IMR-90 (cell line): ENCODE measurements around the gene ISCA1. TPM values are rescaled to one million over a fixed set of nuclear protein-coding genes. Genes with fewer than 3 reads are reported as not detected.

ENCODE experiments used
- ATAC-seq: fragments of 200-7000 bp; cut with Tn5 transposase; 2 replicates; pipeline ENCODE4 v1.9.1; 2020; ENCODE audit warnings: low read depth, mild to moderate bottlenecking, moderate library complexity
- BruUV-seq: library from RNA; stranded (reverse); fragments of 400-500 nt; replicated peaks from 2 replicates; lab custom pipeline; 2021; lab: Mats Ljungman, UMichigan
- CTCF ChIA-PET: fragments of 300-600 bp; formaldehyde crosslinking; extraction: SDS; loops from one replicate; lab custom pipeline; 2021; ENCODE audit warnings: antibody characterized with exemption; lab: Yijun Ruan, JAX
- POLR2A ChIA-PET: fragments of 300-600 bp; sonication (Branson Sonifier 250); formaldehyde crosslinking; loops from one replicate; lab custom pipeline; 2022; ENCODE audit warnings: antibody characterized with exemption; ENCODE audit not compliant: unreplicated experiment; lab: Charles Lee
- DNase-seq: peaks from one replicate; pipeline ENCODE4 v3.0.0; 2013
- H2AFZ ChIP-seq: replicated peaks from 2 replicates; pipeline ENCODE3; 2013; ENCODE audit warnings: low read length, mild to moderate bottlenecking; ENCODE audit not compliant: poor library complexity
- H2AK5ac ChIP-seq: 2 replicates; pipeline ENCODE4 v1.6.1; 2013; ENCODE audit warnings: low read depth, low read length, inconsistent platforms
- H2AK9ac ChIP-seq: replicated peaks from 2 replicates; pipeline ENCODE3; 2013; ENCODE audit warnings: mild to moderate bottlenecking, low read depth, low read length, moderate library complexity; ENCODE audit not compliant: poor library complexity
- H2BK120ac ChIP-seq: 2 replicates; pipeline ENCODE4 v1.6.1; 2013; ENCODE audit warnings: low read depth, low read length, inconsistent platforms
- H2BK15ac ChIP-seq: 3 replicates; pipeline ENCODE4 v1.6.1; 2013; ENCODE audit warnings: low read depth, low read length, inconsistent platforms
- H2BK20ac ChIP-seq: 2 replicates; pipeline ENCODE4 v1.6.1; 2013; ENCODE audit warnings: low read depth, mild to moderate bottlenecking, inconsistent platforms, low read length, moderate library complexity
- H2BK5ac ChIP-seq: 2 replicates; pipeline ENCODE4 v1.6.1; 2013; ENCODE audit warnings: mild to moderate bottlenecking, low read depth, low read length, inconsistent platforms; ENCODE audit not compliant: poor library complexity, severe bottlenecking
- H3K14ac ChIP-seq: replicated peaks from 2 replicates; pipeline ENCODE4 v1.6.1; 2013; ENCODE audit warnings: low read depth, low read length, inconsistent platforms
- H3K18ac ChIP-seq: 2 replicates; pipeline ENCODE4 v1.6.1; 2013; ENCODE audit warnings: low read depth, low read length, control low read depth
- H3K23ac ChIP-seq: 2 replicates; pipeline ENCODE4 v1.6.1; 2013; ENCODE audit warnings: low read depth, low read length, inconsistent platforms
- H3K27ac ChIP-seq: 2 replicates; pipeline ENCODE4 v1.5.1; 2013; ENCODE audit warnings: mild to moderate bottlenecking, control low read depth, low read length; ENCODE audit not compliant: insufficient read depth
- H3K27me3 ChIP-seq: 2 replicates; pipeline ENCODE4 v1.6.1; 2013; ENCODE audit warnings: low read length; ENCODE audit not compliant: control insufficient read depth, insufficient read depth
- H3K36me3 ChIP-seq: 2 replicates; pipeline ENCODE4 v1.6.1; 2013; ENCODE audit warnings: low read length, mixed read lengths; ENCODE audit not compliant: control insufficient read depth, insufficient read depth
- H3K4ac ChIP-seq: 2 replicates; pipeline ENCODE4 v1.6.1; 2013; ENCODE audit warnings: low read depth, low read length, inconsistent platforms
- H3K4me1 ChIP-seq: 2 replicates; pipeline ENCODE4 v1.6.1; 2013; ENCODE audit warnings: low read length, mixed read lengths; ENCODE audit not compliant: control insufficient read depth, insufficient read depth
- H3K4me2 ChIP-seq: 2 replicates; pipeline ENCODE4 v1.6.1; 2013; ENCODE audit warnings: low read depth, mild to moderate bottlenecking, control low read depth, low read length, moderate library complexity
- H3K4me3 ChIP-seq: 2 replicates; pipeline ENCODE4 v1.5.1; 2013; ENCODE audit warnings: low read depth, mild to moderate bottlenecking, control low read depth, low read length, moderate library complexity; ENCODE audit not compliant: insufficient read depth
- H3K56ac ChIP-seq: 2 replicates; pipeline ENCODE4 v1.6.1; 2013; ENCODE audit warnings: low read length, inconsistent platforms; ENCODE audit not compliant: insufficient read depth; ENCODE audit errors: extremely low read depth
- H3K79me1 ChIP-seq, 2 experiments: 2 replicates each; pipeline ENCODE4 v1.6.1; 2013; ENCODE audit warnings: low read length in 2 of 2, inconsistent platforms in 1 of 2, low read depth in 1 of 2
- H3K9ac ChIP-seq: 2 replicates; pipeline ENCODE4 v1.6.1; 2013; ENCODE audit warnings: low read depth, low read length, control low read depth
- H3K9me1 ChIP-seq: 2 replicates; pipeline ENCODE4 v1.6.1; 2013; ENCODE audit warnings: low read length, inconsistent platforms; ENCODE audit not compliant: insufficient read depth
- H3K9me3 ChIP-seq: 2 replicates; pipeline ENCODE4 v1.6.1; 2013; ENCODE audit warnings: low read length; ENCODE audit not compliant: control insufficient read depth, insufficient read depth
- H4K20me1 ChIP-seq: 2 replicates; pipeline ENCODE4 v1.6.1; 2013; ENCODE audit warnings: low read length, inconsistent platforms; ENCODE audit not compliant: insufficient read depth
- H4K5ac ChIP-seq: 2 replicates; pipeline ENCODE4 v1.6.1; 2013; ENCODE audit warnings: mild to moderate bottlenecking, low read depth, low read length, control low read depth
- H4K8ac ChIP-seq, 2 experiments: 2 replicates each; pipeline ENCODE4 v1.6.1; 2013; ENCODE audit warnings: low read depth in 2 of 2, low read length in 2 of 2, control low read depth in 1 of 2, inconsistent platforms in 1 of 2
- H4K91ac ChIP-seq: 2 replicates; pipeline ENCODE4 v1.6.1; 2013; ENCODE audit warnings: low read depth, low read length, inconsistent platforms; ENCODE audit not compliant: insufficient read depth
- MAFK ChIP-seq: IDR thresholded peaks from 2 replicates; pipeline ENCODE4 v1.6.1; 2012; ENCODE audit warnings: low read depth, low read length, improper control_type of control experiment
- MAZ ChIP-seq: IDR thresholded peaks from 2 replicates; pipeline ENCODE4 v1.6.1; 2012; ENCODE audit warnings: low read depth, mild to moderate bottlenecking, low read length, improper control_type of control experiment, moderate library complexity, borderline replicate concordance
- NFE2L2 ChIP-seq: fragments of 150-350 bp; IDR thresholded peaks from 2 replicates; pipeline ENCODE4 v1.6.1; 2016; ENCODE audit warnings: low read depth, mild to moderate bottlenecking, low read length
- USF2 ChIP-seq: fragments of 150-350 bp; IDR thresholded peaks from 2 replicates; pipeline ENCODE4 v1.6.1; 2017; ENCODE audit warnings: mild to moderate bottlenecking, antibody characterized with exemption, low read length, low read depth
- WGBS, 2 experiments: methylation state at CpG; one replicate each; pipeline versions ENCODE4 v1.1.5 to v1.1.7; 2013; ENCODE audit warnings: missing lambda C conversion rate in 2 of 2; ENCODE audit not compliant: insufficient read length in 1 of 2; ENCODE audit errors: extremely low coverage in 2 of 2; 5-methylcytosine and 5-hydroxymethylcytosine counted together
- dilution Hi-C: fragments of 300-500 bp; cut with HindIII; formaldehyde crosslinking; loops from one replicate; pipeline ENCODE4 v1.14.3; 2018; ENCODE audit warnings: low sequenced_read_pairs; ENCODE audit not compliant: unreplicated experiment
- in situ Hi-C: fragments of 300-500 bp; cut with MboI; formaldehyde crosslinking; loops from 3 replicates; pipeline ENCODE4 v1.14.3; 2019; ENCODE audit warnings: low sequenced_read_pairs, inconsistent platforms, mixed read lengths
- intact Hi-C: fragments of 100-400 bp; cut with micrococcal nuclease; formaldehyde crosslinking; loops from 2 replicates; pipeline ENCODE4 v1.10.0; 2022
- polyA plus RNA-seq, 3 experiments: library from polyadenylated mRNA; depleted of rRNA; stranded (reverse); fragments of >200 nt; gene quantifications; 2 replicates each; pipeline ENCODE4 v1.2.3, GENCODE V29; 2012; ENCODE audit warnings: low replicate concordance in 1 of 3
- total RNA-seq: library from RNA; depleted of rRNA; stranded (reverse); fragments of >200 nt; gene quantifications from 2 replicates; pipeline ENCODE4 v1.2.3, GENCODE V29; 2012

ISCA1 gene
- total and polyA plus RNA-seq, 2 of the 4 experiments (the other 2 are of a cell fraction), result 14.7 to 15.1 TPM

- no peak overlapping the region for H2BK20ac ChIP-seq
- no peaks in the 10 kb centered on the region for H3K27me3 ChIP-seq
- H3K27ac ChIP-seq, result no peak overlapping the region
- no TSS peak for BruUV-seq
- H2AK9ac ChIP-seq, result peak overlapping the region; percentile 81
- H4K91ac ChIP-seq, result no peak overlapping the region
- POLR2A ChIA-PET, result no interaction called here
- H2AFZ ChIP-seq, result no peak overlapping the region
- no peak overlapping the region for H4K8ac ChIP-seq
- CTCF ChIA-PET, result interaction anchor here (1.0 kb wide), 1 partner anchor 13 kb away, joined by 4 read pairs; no protein-coding TSS in a partner anchor
- H4K5ac ChIP-seq, result no peak overlapping the region
- no peak overlapping the region for H3K18ac ChIP-seq
- peaks cover 19% of the 10 kb centered on the region; the same call in 1 of the 2 replicates for H3K9me1 ChIP-seq
- no peaks in the 10 kb centered on the region for H3K9me3 ChIP-seq
- intact Hi-C loops (no loop called here), dilution Hi-C loops (no loop called here), in situ Hi-C loops (no loop called here)
- no peak overlapping the region for H2BK15ac ChIP-seq
- H4K20me1 ChIP-seq, result no peaks in the 10 kb centered on the region
- H3K56ac ChIP-seq, result no peak overlapping the region
- H3K14ac ChIP-seq, result no peak overlapping the region
- ATAC-seq (no peak), DNase-seq (no peak)
- no peak overlapping the region for H3K4me2 ChIP-seq
- no peak overlapping the region for H3K4ac ChIP-seq
- no peak overlapping the region for H2BK120ac ChIP-seq
- H3K4me3 ChIP-seq, result no peak overlapping the region
- no peak overlapping the region for H2BK5ac ChIP-seq
- H3K79me1 ChIP-seq, result peaks cover 0 to 10% of the 10 kb centered on the region in 2 experiments
- no peak for TF ChIP-seq NFE2L2
- TF ChIP-seq MAZ, result no peak
- TF ChIP-seq USF2, result no peak
- no peak for TF ChIP-seq MAFK
- no peak overlapping the region for H3K23ac ChIP-seq
- no CpG with 5 or more reads among the region's 4 CpGs for WGBS, 2 experiments
- no peak overlapping the region for H3K9ac ChIP-seq
- H3K4me1 ChIP-seq, result peaks cover 4% of the 10 kb centered on the region; the same call in 1 of the 2 replicates
- peaks cover 18% of the 10 kb centered on the region for H3K36me3 ChIP-seq
- H2AK5ac ChIP-seq, result no peak overlapping the region
Observed at GRCh38 chr9:86262492-86262891, 19.8 kb downstream of the ISCA1 start.
